Measurements from ENCODE around the gene GIMD1.

GRCh38 chr4:106340774-106341173 is 27.8 kb downstream of the GIMD1 start:
- TF ChIP-seq, protein P1, sequence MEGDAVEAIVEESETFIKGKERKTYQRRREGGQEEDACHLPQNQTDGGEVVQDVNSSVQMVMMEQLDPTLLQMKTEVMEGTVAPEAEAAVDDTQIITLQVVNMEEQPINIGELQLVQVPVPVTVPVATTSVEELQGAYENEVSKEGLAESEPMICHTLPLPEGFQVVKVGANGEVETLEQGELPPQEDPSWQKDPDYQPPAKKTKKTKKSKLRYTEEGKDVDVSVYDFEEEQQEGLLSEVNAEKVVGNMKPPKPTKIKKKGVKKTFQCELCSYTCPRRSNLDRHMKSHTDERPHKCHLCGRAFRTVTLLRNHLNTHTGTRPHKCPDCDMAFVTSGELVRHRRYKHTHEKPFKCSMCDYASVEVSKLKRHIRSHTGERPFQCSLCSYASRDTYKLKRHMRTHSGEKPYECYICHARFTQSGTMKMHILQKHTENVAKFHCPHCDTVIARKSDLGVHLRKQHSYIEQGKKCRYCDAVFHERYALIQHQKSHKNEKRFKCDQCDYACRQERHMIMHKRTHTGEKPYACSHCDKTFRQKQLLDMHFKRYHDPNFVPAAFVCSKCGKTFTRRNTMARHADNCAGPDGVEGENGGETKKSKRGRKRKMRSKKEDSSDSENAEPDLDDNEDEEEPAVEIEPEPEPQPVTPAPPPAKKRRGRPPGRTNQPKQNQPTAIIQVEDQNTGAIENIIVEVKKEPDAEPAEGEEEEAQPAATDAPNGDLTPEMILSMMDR (IDR thresholded peaks at IDR 0.05; ENCODE audit: insufficient read depth, low read depth, low read length), result no peak
- no peak for TF ChIP-seq EZH2 (IDR thresholded peaks at IDR 0.05; ENCODE audit: insufficient read depth, low read length)
